ENCODE measurements around the gene TADA2A. TPM values are rescaled to one million over a fixed set of nuclear protein-coding genes. Genes with fewer than 3 reads are reported as not detected.

The TADA2A gene
- total RNA-seq, 2 donors from 2014 or later: 26.9 to 31.6 TPM

GRCh38 chr17:37475731-37476420 is 69.2 kb downstream of the TADA2A start:
- H3K36me3 ChIP-seq (ENCODE audit: control insufficient read depth, insufficient read depth, low read length): peaks cover 78% of the 10 kb centered on the region
- Mint-ChIP-seq H3K27me3 (ENCODE audit: insufficient read depth) (no peaks in the 10 kb centered on the region), H3K27ac (no peak overlapping the region), H3K36me3 (ENCODE audit: low read depth) (peaks cover 63% of the 10 kb centered on the region), H3K4me3 (no peak overlapping the region), H3K9me3 (no peaks in the 10 kb centered on the region), H3K4me1 (peaks cover 11% of the 10 kb centered on the region)
- no peak overlapping the region for H3K4me3 ChIP-seq (ENCODE audit: low read length)
- 100% methylated on average over 1 of the region's 1 CpG for WGBS, 2 experiments (ENCODE audit: insufficient coverage in 1 of 2, insufficient read length in 1 of 2)
- H3K27ac ChIP-seq (ENCODE audit: low read depth, low read length): no peak overlapping the region
- no peak overlapping the region for H3K9ac ChIP-seq (ENCODE audit: extremely low read depth, low read length, poor library complexity, severe bottlenecking)
- H3K9me3 ChIP-seq (ENCODE audit: control insufficient read depth, low read length): no peaks in the 10 kb centered on the region
- no peak for DNase-seq
- no peak for TF ChIP-seq CTCF (conservative IDR thresholded peaks at IDR 0.05)
- H3K4me1 ChIP-seq (ENCODE audit: control insufficient read depth, insufficient read depth, low read length): peaks cover 4% of the 10 kb centered on the region
- no peaks in the 10 kb centered on the region for H3K27me3 ChIP-seq (ENCODE audit: control insufficient read depth, insufficient read depth, low read length, poor library complexity, severe bottlenecking)

GRCh38 chr17:37476431-37477120 is 69.9 kb downstream of the TADA2A start:
- Mint-ChIP-seq H3K27me3 (ENCODE audit: insufficient read depth) (no peaks in the 10 kb centered on the region), H3K4me3 (no peak overlapping the region), H3K36me3 (ENCODE audit: low read depth) (peaks cover 59% of the 10 kb centered on the region), H3K9me3 (no peaks in the 10 kb centered on the region), H3K27ac (no peak overlapping the region), H3K4me1 (peaks cover 18% of the 10 kb centered on the region)
- no peak overlapping the region for H3K9ac ChIP-seq (ENCODE audit: extremely low read depth, low read length, poor library complexity, severe bottlenecking)
- H3K36me3 ChIP-seq (ENCODE audit: control insufficient read depth, insufficient read depth, low read length): peaks cover 73% of the 10 kb centered on the region
- no peak overlapping the region for H3K27ac ChIP-seq (ENCODE audit: low read depth, low read length)
- no peak for TF ChIP-seq CTCF (conservative IDR thresholded peaks at IDR 0.05)
- no peak for DNase-seq
- no peaks in the 10 kb centered on the region for H3K9me3 ChIP-seq (ENCODE audit: control insufficient read depth, low read length)
- no peak overlapping the region for H3K4me3 ChIP-seq (ENCODE audit: low read length)
- peaks cover 8% of the 10 kb centered on the region for H3K4me1 ChIP-seq (ENCODE audit: control insufficient read depth, insufficient read depth, low read length)
- 94 to 97% methylated on average over 3 to 4 of the region's 4 CpGs for WGBS, 2 experiments (ENCODE audit: insufficient coverage in 1 of 2, insufficient read length in 1 of 2)
- H3K27me3 ChIP-seq (ENCODE audit: control insufficient read depth, insufficient read depth, low read length, poor library complexity, severe bottlenecking): no peaks in the 10 kb centered on the region

GRCh38 chr17:37478187-37478586 is 71.5 kb downstream of the TADA2A start:
- Mint-ChIP-seq H3K4me1 (peaks cover 30% of the 10 kb centered on the region), H3K9me3 (no peaks in the 10 kb centered on the region), H3K27me3 (ENCODE audit: insufficient read depth) (no peaks in the 10 kb centered on the region), H3K36me3 (ENCODE audit: low read depth) (peaks cover 51% of the 10 kb centered on the region), H3K4me3 (no peak overlapping the region), H3K27ac (no peak overlapping the region)
- no peaks in the 10 kb centered on the region for H3K9me3 ChIP-seq (ENCODE audit: control insufficient read depth, low read length)
- WGBS, 2 experiments (ENCODE audit: insufficient coverage in 1 of 2, insufficient read length in 1 of 2): 85 to 97% methylated on average over 2 of the region's 2 CpGs
- peaks cover 10% of the 10 kb centered on the region for H3K4me1 ChIP-seq (ENCODE audit: control insufficient read depth, insufficient read depth, low read length)
- DNase-seq: no peak
- no peaks in the 10 kb centered on the region for H3K27me3 ChIP-seq (ENCODE audit: control insufficient read depth, insufficient read depth, low read length, poor library complexity, severe bottlenecking)
- peaks cover 64% of the 10 kb centered on the region for H3K36me3 ChIP-seq (ENCODE audit: control insufficient read depth, insufficient read depth, low read length)
- no peak overlapping the region for H3K27ac ChIP-seq (ENCODE audit: low read depth, low read length)
- H3K9ac ChIP-seq (ENCODE audit: extremely low read depth, low read length, poor library complexity, severe bottlenecking): no peak overlapping the region
- no peak for TF ChIP-seq CTCF (conservative IDR thresholded peaks at IDR 0.05)
- H3K4me3 ChIP-seq (ENCODE audit: low read length): no peak overlapping the region
